HCT116 (cell line): ENCODE measurements around the gene EVA1A.

Source experiments
- ATF3 ChIP-seq: IDR thresholded peaks from 2 replicates; pipeline ENCODE4 v1.6.1; 2012
- CBX3 ChIP-seq: IDR thresholded peaks from 2 replicates; pipeline ENCODE4 v1.6.1; 2012; ENCODE audit warnings: low read depth
- EZH2 ChIP-seq: fragments of 200-600 bp; sonication (generic); IDR thresholded peaks from 2 replicates; pipeline ENCODE4 v1.6.1; 2017; ENCODE audit warnings: antibody characterized with exemption, mixed run types
- JUND ChIP-seq: IDR thresholded peaks from 2 replicates; pipeline ENCODE4 v1.6.1; 2012
- POLR2A ChIP-seq: IDR thresholded peaks from 2 replicates; pipeline ENCODE4 v1.7.0; 2011; ENCODE audit warnings: borderline replicate concordance; ENCODE audit not compliant: insufficient read depth, insufficient read length; ENCODE audit errors: extremely low read depth
- POLR2AphosphoS5 ChIP-seq: IDR thresholded peaks from 2 replicates; pipeline ENCODE4 v1.6.1; 2011; ENCODE audit warnings: mild to moderate bottlenecking, low read depth, low read length, moderate library complexity
- RAD21 ChIP-seq: IDR thresholded peaks from 2 replicates; pipeline ENCODE4 v1.6.1; 2012; ENCODE audit warnings: low read depth, mild to moderate bottlenecking
- REST ChIP-seq: IDR thresholded peaks from 2 replicates; pipeline ENCODE4 v1.6.1; 2012; ENCODE audit warnings: low read depth
- SIN3A ChIP-seq: IDR thresholded peaks from 2 replicates; pipeline ENCODE4 v1.6.1; 2012; ENCODE audit warnings: low read depth
- SP1 ChIP-seq: IDR thresholded peaks from 2 replicates; pipeline ENCODE4 v1.6.1; 2012; ENCODE audit warnings: low read depth
- TCF7L2 ChIP-seq: IDR thresholded peaks from 2 replicates; pipeline ENCODE4 v1.7.0; 2011; ENCODE audit warnings: borderline replicate concordance, inconsistent platforms; ENCODE audit not compliant: insufficient read depth, insufficient read length; ENCODE audit errors: extremely low read depth
- ZBTB33 ChIP-seq: IDR thresholded peaks from 2 replicates; pipeline ENCODE4 v1.6.1; 2011; ENCODE audit warnings: mild to moderate bottlenecking, low read length, moderate library complexity; ENCODE audit not compliant: insufficient replicate concordance; ENCODE audit errors: extremely low read depth
- TF ChIP-seq, protein P1 (sequence below), 3 experiments: fragments of 200-600 bp in 1 of 3; sonication (generic) in 1 of 3; IDR thresholded peaks in 2 of 3; conservative IDR thresholded peaks in 1 of 3; 2 replicates each; pipeline ENCODE4 v1.5.1; 2012 to 2017; ENCODE audit warnings: low read depth in 2 of 3, low read length in 2 of 3, antibody characterized with exemption in 1 of 3, borderline replicate concordance in 1 of 3, control low read depth in 1 of 3, mild to moderate bottlenecking in 1 of 3, mixed read lengths in 1 of 3, mixed run types in 1 of 3, moderate library complexity in 1 of 3; ENCODE audit not compliant: insufficient read depth in 1 of 3

- TF ChIP-seq JUND (no peak), ATF3 (no peak), POLR2A (no peak), POLR2AphosphoS5 (no peak), RAD21 (no peak), SP1 (no peak), TCF7L2 (no peak), SIN3A (no peak), REST (no peak), ZBTB33 (no peak), EZH2 (no peak), CBX3 (no peak)
- TF ChIP-seq, protein P1, sequence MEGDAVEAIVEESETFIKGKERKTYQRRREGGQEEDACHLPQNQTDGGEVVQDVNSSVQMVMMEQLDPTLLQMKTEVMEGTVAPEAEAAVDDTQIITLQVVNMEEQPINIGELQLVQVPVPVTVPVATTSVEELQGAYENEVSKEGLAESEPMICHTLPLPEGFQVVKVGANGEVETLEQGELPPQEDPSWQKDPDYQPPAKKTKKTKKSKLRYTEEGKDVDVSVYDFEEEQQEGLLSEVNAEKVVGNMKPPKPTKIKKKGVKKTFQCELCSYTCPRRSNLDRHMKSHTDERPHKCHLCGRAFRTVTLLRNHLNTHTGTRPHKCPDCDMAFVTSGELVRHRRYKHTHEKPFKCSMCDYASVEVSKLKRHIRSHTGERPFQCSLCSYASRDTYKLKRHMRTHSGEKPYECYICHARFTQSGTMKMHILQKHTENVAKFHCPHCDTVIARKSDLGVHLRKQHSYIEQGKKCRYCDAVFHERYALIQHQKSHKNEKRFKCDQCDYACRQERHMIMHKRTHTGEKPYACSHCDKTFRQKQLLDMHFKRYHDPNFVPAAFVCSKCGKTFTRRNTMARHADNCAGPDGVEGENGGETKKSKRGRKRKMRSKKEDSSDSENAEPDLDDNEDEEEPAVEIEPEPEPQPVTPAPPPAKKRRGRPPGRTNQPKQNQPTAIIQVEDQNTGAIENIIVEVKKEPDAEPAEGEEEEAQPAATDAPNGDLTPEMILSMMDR (IDR thresholded peaks at IDR 0.05 in 2 of 3, conservative IDR thresholded peaks at IDR 0.05 in 1 of 3; ENCODE audit: borderline replicate concordance in 1 of 3, insufficient read depth in 1 of 3, low read depth in 2 of 3, low read length in 2 of 3): no peak
Observed at GRCh38 chr2:75527676-75528075, 33.1 kb downstream of the EVA1A start.
